GM12801 (cell line): ENCODE data around the gene PLA2G10.

Source experiments
- CTCF ChIP-seq: IDR thresholded peaks from one replicate; pipeline ENCODE4 v1.5.1; 2011; ENCODE audit warnings: control low read depth; ENCODE audit not compliant: insufficient read length; ENCODE audit errors: extremely low read depth

Gene PLA2G10

GRCh38 chr16:14652726-14653125, 41.4 kb downstream of the PLA2G10 start:
- no peak for TF ChIP-seq CTCF

DNA sequence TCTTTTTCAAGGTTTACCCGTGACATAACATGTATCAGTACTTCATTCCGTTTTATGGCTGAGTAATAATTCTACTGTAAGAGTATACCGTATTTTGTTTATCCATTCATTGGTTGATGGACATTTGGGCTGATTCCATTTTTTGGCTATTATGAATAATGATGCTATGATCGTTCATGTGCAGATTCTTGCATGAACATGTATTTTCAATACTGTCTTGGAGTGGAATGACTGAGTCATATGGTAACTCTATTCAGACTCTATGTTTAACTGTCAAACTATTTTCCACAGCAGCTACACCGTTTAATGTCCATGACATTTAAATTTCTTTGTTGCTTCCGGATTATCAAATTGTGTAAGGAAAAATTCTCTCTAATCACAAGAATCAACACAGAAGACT, 43.5 kb downstream of the PLA2G10 start:
- no peak for TF ChIP-seq CTCF

GRCh38 chr16:14649816-14650215, 44.3 kb downstream of the PLA2G10 start:
- no peak for TF ChIP-seq CTCF

GRCh38 chr16:14641926-14642325, 52.2 kb downstream of the PLA2G10 start:
- no peak for TF ChIP-seq CTCF

DNA sequence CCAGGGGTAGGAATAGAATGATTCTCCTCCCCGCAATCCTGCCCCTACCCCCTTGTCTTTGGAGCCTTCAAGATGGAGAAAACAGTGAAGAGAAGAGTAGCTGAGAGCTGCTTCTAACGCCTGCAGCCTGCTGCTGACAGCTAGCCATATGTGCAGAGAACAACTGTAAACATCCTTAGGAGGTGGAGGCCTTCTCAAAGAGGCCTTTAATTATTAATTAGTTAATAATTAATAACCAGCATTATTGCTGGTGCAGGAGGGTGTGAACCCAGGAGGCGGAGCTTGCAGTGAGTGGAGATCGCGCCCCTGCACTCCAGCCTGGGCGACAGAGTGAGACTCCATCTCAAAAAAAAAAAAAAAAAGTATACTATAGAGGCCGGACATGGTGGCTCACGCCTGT, 52.9 kb downstream of the PLA2G10 start:
- TF ChIP-seq CTCF: no peak

DNA sequence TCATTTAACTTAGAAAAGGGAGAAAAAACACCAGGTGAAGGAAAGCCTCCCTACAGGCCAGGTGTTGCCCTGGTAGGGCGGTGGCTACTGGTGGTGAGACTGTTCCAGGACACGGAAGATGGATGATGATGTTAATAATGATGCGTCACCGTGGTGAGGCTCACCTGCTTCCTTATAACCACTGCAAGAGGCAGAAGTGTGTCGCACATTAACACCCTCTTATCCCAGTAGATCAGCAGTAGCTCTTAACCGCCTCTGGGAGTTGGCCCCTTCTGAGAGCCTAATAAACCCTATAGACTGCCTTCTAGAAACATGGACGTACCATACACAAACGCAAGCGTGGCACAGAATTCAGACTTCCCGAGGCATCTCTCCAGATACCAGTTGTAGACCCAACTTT, 53.6 kb downstream of the PLA2G10 start:
- TF ChIP-seq CTCF: no peak

DNA sequence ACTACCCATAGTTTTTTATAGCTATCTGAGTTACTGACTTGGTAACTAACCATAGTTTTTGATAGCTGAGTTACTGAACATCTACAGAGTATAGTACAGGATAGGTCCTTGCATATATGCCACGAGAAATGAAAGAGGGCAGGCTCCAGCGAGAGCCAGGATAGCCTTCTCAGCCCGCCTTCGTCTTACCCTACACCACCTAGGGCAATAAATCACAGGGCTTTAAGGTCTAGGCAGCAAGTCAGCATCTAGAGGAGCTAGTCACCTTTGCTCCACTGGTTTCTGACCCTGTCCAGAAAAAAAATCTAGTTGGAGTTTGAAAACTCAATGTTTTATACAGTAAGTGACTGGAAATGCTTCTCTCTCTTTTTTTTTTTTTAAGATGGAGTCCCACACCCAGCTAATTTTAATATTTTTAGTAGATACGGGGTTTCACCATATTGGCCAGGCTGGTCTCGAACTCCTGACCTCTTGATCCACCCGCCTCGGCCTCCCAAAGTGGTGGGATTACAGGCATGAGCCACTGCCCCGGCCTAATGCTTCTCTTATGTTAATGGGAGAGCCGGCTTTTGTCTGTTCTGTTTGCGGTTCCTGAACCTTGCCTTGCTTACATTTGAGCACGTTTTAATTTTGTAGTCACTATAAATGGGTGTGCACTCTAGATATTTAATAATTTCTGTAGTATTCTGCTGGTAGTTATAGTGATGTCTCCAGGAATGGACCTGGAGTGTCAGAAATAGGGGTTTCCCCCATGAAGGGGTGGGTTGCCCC, 58.5 kb downstream of the PLA2G10 start:
- no peak for TF ChIP-seq CTCF

DNA sequence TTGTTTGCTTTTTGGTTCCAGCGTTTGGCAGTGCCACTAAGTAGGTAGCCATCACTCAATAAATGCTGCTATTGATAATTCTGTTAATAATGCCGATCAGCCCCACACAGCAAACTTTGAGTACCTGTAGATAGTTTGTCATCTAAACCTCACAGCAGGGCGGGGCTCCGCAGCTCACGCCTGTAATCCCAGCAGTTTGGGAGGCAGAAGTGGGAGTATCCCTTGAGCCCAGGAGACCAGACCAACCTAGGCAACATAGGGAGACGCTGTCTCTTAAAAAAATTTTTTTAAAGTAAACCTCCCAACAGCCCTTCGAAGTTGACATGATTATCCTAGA, 59.8 kb downstream of the PLA2G10 start:
- no peak for TF ChIP-seq CTCF
